ENCODE results near the gene RFX2. TPM values are rescaled to one million over a fixed set of nuclear protein-coding genes. Genes with fewer than 3 reads are reported as not detected.

The RFX2 gene
- total RNA-seq, 1 experiment from 2014 or later = 3.7 TPM

DNA sequence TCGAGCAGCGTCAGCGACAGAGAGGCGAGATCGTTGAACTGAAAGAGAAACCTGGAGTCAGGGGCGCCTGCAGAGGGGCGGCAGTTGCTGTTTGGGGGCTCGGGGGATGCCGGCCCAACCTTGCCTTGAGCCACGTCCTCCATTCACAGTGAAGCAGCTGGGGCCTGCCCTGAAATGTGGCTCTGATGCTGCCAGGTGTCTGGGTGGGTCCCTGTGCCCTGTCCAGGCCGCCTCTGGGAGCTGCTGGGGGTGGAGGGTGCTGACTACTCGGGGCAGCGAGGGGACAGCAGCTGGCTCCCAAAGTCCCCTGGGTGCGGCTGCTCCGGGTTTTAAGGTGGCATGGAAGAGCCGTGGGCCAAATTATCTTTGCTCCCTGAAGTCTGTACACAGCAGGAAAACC lies 114.7 kb downstream of the RFX2 start:
- no peak overlapping the region for H2BK5ac ChIP-seq (ENCODE audit: insufficient read length, low read length)
- H3K9ac ChIP-seq (ENCODE audit: extremely low read depth, insufficient read length, low read length) = no peak overlapping the region
- H3K9me3 ChIP-seq (ENCODE audit: control insufficient read depth, low read depth, low read length) = no peaks in the 10 kb centered on the region
- no peak overlapping the region for H4K91ac ChIP-seq (ENCODE audit: insufficient read length, low read depth, low read length)
- H3K18ac ChIP-seq (ENCODE audit: insufficient read length, low read depth, low read length) = no peak overlapping the region
- no peak overlapping the region for H3K27ac Mint-ChIP-seq
- H3K27ac ChIP-seq (ENCODE audit: insufficient read length, low read depth, low read length) = no peak overlapping the region
- no peaks in the 10 kb centered on the region for H3K23me2 ChIP-seq (ENCODE audit: insufficient read length, low read depth, low read length, poor library complexity, severe bottlenecking)
- peaks cover 2% of the 10 kb centered on the region in 2 experiments; a peak in 2 of 4 replicates for H3K4me1 Mint-ChIP-seq
- no peak overlapping the region for H3K4ac ChIP-seq (ENCODE audit: low read depth, low read length)
- H3K56ac ChIP-seq (ENCODE audit: insufficient read length, low read depth, low read length) = no peak overlapping the region
- no peak overlapping the region for H2AK5ac ChIP-seq (ENCODE audit: insufficient read length, low read length)
- H3K4me1 ChIP-seq (ENCODE audit: insufficient read depth, low read length) = no peaks in the 10 kb centered on the region
- no peak overlapping the region for H3T11ph ChIP-seq (ENCODE audit: low read length)
- H3K27me3 ChIP-seq (ENCODE audit: insufficient read depth, low read length) = no peaks in the 10 kb centered on the region
- H2BK15ac ChIP-seq (ENCODE audit: low read depth, low read length) = no peak overlapping the region
- H3K14ac ChIP-seq (ENCODE audit: insufficient read depth, low read length) = no peak overlapping the region; the same call in 1 of the 2 replicates
- no peaks in the 10 kb centered on the region for H3K79me2 ChIP-seq (ENCODE audit: insufficient read depth, low read length)
- H2AFZ ChIP-seq (ENCODE audit: low read length) = no peak overlapping the region
- H3K4me3 Mint-ChIP-seq = no peak overlapping the region
- H4K8ac ChIP-seq (replicated peaks; ENCODE audit: insufficient read length, low read depth, low read length) = no peak overlapping the region
- no peaks in the 10 kb centered on the region for H4K20me1 ChIP-seq (ENCODE audit: control insufficient read depth, insufficient read depth, insufficient read length)
- no peak for DNase-seq
- H3K23ac ChIP-seq (ENCODE audit: insufficient read length, low read depth, low read length) = no peak overlapping the region
- TF ChIP-seq, protein P1, sequence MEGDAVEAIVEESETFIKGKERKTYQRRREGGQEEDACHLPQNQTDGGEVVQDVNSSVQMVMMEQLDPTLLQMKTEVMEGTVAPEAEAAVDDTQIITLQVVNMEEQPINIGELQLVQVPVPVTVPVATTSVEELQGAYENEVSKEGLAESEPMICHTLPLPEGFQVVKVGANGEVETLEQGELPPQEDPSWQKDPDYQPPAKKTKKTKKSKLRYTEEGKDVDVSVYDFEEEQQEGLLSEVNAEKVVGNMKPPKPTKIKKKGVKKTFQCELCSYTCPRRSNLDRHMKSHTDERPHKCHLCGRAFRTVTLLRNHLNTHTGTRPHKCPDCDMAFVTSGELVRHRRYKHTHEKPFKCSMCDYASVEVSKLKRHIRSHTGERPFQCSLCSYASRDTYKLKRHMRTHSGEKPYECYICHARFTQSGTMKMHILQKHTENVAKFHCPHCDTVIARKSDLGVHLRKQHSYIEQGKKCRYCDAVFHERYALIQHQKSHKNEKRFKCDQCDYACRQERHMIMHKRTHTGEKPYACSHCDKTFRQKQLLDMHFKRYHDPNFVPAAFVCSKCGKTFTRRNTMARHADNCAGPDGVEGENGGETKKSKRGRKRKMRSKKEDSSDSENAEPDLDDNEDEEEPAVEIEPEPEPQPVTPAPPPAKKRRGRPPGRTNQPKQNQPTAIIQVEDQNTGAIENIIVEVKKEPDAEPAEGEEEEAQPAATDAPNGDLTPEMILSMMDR (conservative IDR thresholded peaks at IDR 0.05) = no peak
- no peak overlapping the region for H2BK120ac ChIP-seq (ENCODE audit: low read depth, low read length, poor library complexity, severe bottlenecking)
- H3K79me1 ChIP-seq (ENCODE audit: insufficient read depth, low read depth, low read length, poor library complexity, severe bottlenecking) = no peaks in the 10 kb centered on the region
- WGBS (ENCODE audit: extremely low coverage, insufficient read length, low lambda C conversion rate) = no CpG with 5 or more reads among the region's 16 CpGs
- H3K36me3 Mint-ChIP-seq (ENCODE audit: insufficient read depth in 1 of 3, low read depth in 3 of 3) = peaks cover 3 to 9% (median 8%) of the 10 kb centered on the region in 3 experiments; a peak in 4 of 7 replicates
- H3K4me2 ChIP-seq (ENCODE audit: insufficient read depth, insufficient read length, low read length) = no peak overlapping the region
- H3K9me3 Mint-ChIP-seq = peaks cover 3 to 6% of the 10 kb centered on the region in 2 experiments; a peak in 4 of 5 replicates
- H2BK12ac ChIP-seq (ENCODE audit: insufficient read length, low read depth, low read length) = no peak overlapping the region
- H4K5ac ChIP-seq (ENCODE audit: insufficient read length, low read depth, low read length) = no peak overlapping the region
- no peak overlapping the region for H2BK20ac ChIP-seq (ENCODE audit: low read depth, low read length, poor library complexity, severe bottlenecking)
- peaks cover 4% of the 10 kb centered on the region for H3K27me3 Mint-ChIP-seq (ENCODE audit: low read depth)
